Right renal pelvis (tissue), 4 donors: ENCODE results near the gene POR. TPM values are rescaled to one million over a fixed set of nuclear protein-coding genes. Genes with fewer than 3 reads are reported as not detected.
"Not testable (repeated sequence)": the region's sequence is repeated elsewhere in the genome, so short reads cannot be mapped to it uniquely, and the experiment has no call there.

ENCODE experiments used
- DNase-seq, 4 donors: peaks; one replicate each; pipeline ENCODE4 v3.0.0-alpha.2; 2013; ENCODE audit warnings: low read depth in 4 of 4, low spot score in 3 of 4, missing footprints in 1 of 4
- polyA plus RNA-seq, 4 donors: library from polyadenylated mRNA; unstranded; fragments of 120-200 nt; gene quantifications; one replicate each; pipeline ENCODE4 v1.2.1, GENCODE V29; 2013; ENCODE audit not compliant: insufficient read length in 4 of 4

The POR gene
- polyA plus RNA-seq, 4 donors, result 59.7 to 75.4 (median 67.2) TPM

DNA sequence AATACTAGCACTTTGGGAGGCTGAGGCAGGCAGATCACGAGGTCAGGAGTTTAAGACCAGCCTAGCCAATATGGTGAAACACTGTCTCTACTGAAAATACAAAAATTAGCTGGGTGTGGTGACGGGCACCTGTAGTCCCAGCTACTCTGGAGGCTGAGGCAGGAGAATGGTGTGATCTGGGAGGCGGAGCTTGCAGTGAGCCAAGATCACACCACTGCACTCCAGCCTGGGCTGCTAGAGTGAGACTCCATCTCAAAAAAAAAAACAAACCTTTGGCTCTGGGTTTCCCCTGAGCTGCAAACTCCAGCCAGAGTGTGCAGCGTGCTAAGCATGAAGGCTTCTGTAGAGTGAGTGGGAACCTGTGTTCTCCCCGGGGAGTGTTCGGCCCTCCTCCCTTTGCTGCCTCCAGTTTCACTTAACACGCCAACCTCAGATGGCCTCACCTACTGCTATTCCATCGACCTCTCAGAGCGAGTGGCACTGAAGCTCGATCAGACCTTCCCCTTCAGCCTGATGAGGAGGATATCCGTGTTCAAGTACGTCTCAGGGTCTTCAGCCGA is 31.6 kb upstream of the POR start:
- DNase-seq, result not testable (repeated sequence)

DNA sequence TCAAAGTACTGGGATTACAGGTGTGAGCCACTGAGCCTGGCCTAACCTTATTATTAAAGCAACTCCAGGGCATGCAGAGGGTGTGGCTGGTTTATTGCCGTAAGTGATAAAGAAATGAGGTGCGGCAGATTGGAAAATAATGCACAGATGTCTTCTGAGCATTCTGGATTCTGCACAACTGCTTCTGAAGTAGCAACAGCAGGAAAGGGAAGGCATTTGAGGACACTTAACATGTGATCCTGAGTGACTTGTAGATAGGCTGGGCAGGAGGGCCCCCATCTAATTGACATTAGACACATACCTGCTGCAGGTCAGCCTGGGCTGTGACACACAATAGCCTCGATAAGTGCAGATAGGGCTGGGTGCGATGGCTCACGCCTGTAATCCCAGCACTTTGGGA is 30.5 kb upstream of the POR start:
- no peak for DNase-seq

DNA sequence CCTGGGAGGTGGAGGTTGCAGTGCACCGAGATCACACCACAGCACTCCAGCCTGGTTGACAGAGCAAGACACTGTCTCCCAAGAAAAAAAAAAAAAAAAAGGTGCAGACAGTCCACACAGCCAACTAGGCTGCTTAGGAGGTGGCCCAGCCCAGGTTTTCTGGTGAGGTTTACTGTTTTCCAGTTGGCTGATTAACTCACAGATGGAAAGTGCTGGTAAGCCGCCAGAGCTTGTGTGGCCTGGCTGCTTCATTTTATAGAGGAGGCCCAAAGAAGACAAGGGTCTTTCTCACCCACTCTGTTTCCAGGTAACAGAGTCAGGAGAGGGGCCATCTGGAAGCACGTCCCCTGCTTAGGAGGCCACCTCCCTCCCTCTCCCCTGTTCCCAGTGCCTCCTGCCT is 29.9 kb upstream of the POR start:
- no peak for DNase-seq

DNA sequence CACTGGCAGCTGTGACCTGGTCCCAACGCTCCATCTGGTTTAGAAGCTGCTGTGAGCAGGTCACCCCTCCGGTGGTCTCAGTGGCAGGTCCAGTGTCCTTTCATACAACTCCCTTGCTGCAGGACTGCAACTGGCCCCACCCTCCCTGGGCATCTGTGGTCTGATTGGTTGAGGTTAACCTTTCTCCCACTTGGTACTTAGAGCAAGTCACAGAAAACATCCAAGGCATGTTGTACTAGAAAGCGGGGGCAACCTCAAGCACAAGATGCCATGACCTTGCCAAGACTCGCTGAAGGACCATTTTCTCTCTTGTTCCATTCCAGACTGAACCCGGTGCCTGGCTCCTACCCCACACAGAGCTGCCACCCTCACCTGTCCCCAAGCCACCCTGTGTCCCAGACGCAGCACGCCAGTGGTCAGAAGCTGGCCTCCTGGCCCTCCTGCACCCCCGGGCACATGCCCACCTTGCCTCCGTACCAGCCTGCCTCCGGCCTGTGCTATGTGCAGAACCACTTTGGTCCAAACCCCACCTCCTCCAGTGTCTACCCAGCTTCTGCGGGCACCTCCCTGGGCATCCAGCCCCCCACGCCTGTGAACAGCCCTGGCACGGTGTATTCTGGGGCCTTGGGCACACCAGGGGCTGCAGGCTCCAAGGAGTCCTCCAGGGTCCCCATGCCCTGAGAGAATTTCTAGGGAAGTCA is 27.1 kb upstream of the POR start:
- no peak for DNase-seq

DNA sequence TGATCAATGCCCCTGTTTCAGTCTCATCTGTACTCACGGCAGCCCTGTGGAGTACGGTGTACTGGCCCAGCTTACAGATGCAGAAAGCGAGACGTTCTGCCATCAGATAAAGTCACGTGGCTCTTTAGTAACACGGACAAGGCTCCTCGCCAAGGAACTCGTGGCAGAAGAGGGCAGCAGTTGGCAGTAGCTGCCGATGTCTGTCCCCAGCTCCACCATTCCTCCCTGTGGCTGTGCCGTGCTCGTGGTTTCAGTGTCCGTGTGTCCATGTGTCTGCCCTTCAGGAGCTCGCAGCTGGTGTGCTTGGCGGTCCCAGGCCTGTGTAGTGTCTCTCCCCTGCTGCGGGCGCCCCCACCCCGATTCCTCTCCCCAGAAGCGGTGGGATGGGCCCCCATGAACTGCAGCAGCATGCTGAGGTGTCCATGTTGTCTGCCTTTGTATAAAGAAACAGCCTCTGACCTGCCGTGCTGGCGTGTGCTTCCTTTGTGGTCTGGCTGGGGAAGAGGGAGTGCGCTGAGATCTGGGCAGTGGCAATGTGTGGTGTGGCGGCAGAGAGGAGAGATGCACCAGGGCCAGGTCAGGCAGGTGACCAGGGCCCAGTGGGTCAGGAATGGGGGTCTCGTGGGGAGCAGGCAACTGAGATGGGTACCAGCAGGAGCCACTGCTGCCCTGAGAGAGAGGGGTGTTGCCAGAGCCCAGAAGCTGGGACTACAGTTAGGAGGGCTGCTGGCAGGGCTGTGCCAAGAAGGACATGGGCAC is 26.3 kb upstream of the POR start:
- no peak for DNase-seq

DNA sequence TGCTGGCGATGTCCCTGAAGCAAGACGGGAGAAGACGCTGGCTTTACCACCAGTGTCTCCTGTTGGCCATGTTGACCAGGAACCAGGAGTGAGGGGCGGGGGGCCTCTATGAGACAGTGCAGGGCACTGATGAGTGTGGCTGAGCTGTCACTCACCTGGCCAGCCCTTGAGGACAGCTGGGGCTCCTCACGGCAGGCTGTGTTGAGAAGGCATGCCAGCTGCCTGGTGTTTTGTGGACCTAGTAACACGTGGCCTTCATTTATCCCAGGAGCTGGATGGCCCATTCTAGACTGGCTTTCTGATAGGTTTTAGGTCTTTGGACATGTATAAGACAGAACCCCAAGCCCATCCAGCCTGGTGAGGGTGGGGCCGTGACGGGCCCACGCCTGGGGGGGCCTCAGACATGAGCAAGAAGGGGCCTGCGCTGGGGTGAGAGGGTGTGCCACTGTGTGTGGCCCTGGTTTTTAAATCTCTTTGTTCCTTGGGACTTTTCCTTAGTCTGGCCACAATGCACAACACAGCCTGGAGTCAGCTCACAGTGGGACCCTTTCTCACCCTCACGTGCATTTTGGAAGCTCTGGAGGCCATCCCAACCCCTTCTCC is 25.6 kb upstream of the POR start:
- DNase-seq, result no peak

DNA sequence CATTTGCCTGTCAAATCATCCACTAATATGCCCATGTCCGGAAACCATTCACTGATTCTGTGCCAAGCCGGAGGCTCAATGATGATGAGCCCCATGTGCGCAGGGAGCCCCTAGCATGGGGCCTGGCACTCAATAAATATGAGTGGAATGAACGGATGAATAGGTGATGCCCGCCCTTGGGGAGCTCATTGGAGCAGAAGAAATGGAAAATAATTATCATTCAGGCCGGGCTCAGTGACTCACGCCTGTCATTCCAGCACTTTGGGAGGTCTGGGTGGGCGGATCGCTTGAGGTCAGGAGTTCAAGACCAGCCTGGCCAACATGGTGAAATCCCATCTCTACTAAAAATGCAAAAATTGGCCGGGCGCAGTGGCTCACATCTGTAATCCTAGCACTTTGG is 25.1 kb upstream of the POR start:
- DNase-seq, result no peak

DNA sequence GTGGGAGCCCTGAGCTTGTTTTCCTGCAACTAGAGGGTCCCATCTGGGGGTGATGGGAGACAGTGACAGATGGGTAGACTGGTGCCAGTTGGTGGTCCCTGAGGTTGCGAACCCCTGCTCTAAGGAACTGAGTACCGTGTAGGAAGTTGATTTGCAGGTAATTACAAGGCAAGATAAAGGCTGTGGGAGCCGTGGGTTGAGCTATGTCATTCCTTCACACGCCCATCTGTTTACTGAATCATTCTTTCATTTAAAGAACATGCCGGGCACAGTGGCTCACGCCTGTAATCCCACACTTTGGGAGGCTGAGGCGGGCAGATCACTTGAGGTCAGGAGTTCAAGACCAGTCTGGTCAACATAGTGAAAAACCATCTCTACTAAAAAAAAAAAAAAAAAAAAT is 23.7 kb upstream of the POR start:
- DNase-seq, result not testable (repeated sequence)

DNA sequence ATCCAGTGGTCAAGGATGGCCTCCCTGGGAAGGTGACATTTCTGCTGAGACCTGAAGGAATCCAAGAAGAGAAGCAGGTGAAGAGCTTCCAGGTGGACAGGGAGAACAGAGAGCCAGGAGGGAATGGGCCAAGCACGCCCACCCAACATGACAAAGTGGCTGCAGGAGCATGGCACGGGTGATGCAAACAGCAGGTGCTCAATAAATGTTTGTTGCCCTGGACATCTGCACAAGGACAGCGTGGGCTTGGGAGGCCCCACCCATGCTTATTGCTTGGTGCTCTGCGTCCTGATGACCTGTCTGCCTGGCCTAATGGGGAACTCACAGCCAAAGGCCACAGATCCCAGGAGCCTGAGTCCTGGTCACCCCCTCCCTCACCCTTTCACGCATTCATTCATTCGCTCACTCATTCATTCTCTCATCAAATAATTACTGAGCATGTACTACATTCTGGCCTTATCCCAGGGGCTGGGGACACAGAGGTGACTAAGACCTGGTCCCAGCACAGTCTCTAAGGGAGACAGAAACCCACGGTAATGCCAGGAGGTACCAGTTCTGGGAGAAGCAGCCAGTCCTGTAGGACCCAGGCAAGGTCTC is 23.0 kb upstream of the POR start:
- no peak for DNase-seq

DNA sequence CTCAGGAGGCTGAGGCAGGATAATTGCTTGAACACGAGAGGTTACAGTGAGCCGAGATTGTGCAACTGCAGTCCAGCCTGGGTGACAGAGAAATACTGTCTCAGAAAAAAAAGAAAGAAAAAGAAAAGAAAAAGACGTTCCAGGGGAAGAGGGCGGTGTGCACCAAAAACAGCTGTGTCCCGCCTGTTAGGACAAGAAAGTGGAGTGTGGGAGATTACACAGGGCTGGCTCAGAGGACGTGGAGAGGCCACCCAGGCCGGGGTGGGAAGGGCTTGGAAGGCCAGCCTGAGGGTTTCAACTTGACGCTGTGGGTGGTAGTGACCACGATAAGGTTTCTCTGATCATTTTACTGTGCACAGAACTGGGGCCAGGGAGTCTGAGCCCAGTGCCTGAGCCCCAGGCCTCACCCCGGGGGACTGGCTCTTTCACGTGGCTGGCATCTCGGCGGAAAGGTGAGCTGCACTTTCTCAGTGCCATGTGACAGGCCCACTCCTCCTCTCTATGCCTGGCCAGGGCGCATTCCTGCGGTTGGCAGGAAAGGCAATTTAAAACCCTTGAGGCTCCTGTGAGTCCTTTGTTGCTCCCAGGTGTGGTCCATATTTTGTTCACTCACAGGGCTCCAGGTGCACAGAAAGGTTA is 22.2 kb upstream of the POR start:
- DNase-seq, result no peak

DNA sequence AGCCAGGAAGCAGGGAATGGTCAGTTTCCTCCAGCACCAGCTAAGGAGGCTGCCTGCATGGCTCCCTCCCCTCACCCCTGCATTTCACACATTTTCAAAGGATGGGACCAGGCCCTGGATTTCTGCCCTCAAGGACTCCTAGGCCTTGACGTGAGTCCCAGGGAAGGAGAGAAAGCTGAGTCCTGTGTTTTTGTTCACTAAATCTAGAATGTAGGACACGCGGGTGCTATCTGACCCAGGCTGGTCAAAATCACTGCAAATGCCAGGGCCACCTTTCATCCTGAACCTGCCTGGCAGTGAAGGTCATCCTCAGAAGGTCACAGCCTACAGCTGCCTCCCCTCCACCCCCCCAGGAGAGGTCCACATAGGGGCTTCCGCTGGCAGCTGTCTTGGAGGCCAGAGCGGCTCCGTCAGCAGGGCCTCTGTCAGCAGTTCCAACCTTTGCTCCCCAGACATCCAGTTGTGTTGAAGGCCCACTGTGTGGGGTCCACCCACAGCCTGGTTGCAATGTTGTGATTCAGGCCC is 18.1 kb upstream of the POR start:
- no peak for DNase-seq

DNA sequence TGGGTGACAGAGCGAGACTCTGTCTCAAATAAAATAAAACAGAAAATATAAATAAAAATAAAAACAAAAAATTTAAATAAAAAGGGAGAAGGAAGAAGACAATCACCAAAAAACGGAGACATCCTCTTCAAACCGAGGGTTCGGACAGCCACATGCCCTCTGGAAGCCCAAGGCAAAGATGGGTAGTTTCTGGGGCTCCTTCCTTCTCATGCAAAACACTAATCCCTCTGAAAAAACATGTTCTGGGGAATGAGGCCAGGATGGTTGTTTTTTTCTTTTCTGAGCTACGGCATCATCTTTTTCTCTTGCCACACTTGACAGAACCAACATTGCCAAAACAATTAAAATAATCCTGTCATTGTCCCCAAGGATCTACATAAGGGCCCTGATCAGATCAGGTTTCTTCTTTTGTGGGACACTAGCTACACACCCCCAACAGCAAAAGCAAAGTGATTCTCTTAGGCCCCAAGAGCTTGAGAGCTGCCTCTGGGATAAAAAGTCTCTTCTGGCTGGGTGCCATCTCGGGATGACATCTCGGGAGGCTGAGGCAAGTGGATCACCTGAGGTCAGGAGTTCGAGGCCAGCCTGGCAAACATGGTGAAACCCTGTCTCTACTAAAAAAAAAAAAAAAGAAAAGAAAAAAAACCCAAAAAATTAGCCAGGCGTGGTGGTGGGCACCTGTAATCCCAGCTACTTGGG is 14.2 kb upstream of the POR start:
- no peak for DNase-seq

DNA sequence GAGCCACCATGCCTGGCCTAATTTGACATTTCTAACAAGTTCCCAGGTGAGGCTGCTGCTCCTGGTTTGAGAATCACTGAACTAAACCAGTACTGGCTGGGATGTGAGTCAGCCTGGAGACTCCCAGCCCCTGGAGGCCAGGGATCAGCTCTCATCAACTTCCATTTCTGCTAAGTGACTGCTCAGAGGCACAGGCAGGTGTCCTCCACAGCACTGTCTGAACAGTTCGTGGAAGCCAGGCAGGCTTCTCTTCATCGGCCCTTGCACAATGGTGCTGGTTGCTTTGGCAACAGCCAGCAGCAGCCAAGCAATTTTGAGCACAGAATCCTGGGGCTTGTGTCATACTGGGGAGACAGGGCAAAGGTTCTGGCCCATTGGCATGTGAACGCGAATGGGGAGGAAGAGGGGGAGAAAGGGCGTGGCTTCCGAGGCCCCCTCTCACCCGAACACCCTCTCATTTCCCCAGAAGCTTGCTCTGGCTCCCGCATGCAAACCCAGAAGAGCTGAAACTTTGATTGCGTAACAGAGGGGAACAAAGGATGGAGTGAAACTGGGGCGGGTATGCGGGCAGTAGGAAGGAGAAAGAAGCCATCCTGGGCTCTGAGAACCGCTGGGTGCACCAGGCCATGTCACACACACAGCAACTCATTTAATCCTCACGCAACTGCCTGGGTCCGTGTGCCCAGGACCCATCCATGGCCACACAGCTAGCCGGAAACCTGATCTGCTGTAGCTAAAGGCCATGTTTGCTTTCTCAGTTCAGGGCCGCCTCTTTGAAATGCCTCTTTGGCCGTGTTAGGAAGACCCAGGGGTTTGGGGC is 9.0 kb upstream of the POR start:
- DNase-seq, result no peak

DNA sequence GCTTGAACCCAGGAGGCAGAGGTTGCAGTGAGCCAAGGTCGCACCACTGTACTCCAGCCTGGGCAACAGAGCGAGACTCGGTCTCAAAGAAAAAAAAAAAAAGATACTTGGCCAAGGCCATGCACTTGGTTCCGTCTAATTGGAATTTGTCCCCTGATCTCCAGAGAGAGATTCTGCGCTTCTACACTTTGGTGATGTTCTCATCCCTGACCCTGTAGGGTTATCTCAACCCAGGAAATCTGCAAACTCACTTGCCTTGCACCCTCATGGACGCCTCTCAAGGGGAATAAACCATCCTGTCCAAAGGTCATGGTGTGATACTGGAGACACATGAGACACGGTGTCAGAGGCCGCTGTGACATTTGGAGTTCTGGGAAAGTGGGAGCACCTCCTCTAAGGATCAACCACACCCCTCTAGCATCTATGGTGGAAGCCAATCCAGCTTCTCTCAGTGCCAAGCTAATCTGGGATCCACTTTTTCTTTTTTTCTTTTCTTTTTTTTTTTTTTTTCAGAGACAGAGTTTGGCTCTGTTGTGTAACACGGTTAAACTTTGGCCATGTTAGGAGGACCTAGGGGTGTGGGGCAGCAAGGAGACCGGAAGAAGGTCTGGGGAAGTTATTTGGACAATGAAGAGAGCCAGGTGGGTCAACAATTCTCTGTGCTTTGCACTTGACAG is 7.8 kb upstream of the POR start:
- no peak for DNase-seq

DNA sequence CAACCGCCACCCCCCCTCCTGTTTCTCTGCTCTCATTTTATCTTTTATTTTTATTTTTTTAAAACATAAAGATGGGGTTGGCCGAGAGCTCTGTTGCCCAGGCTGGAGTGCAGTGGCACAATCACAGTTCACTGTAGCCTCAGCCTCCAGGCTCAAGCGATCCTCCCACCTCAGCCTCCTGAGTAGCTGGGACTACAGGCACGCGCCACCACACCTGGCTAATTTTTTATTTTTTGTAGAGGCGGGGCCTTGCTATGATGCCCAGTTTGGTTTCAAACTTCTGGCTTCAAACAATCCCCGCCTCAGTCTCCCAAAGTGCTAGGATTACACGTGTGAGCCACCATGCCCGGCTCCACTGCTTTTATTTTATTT is 7.3 kb upstream of the POR start:
- DNase-seq, result not testable (repeated sequence)

DNA sequence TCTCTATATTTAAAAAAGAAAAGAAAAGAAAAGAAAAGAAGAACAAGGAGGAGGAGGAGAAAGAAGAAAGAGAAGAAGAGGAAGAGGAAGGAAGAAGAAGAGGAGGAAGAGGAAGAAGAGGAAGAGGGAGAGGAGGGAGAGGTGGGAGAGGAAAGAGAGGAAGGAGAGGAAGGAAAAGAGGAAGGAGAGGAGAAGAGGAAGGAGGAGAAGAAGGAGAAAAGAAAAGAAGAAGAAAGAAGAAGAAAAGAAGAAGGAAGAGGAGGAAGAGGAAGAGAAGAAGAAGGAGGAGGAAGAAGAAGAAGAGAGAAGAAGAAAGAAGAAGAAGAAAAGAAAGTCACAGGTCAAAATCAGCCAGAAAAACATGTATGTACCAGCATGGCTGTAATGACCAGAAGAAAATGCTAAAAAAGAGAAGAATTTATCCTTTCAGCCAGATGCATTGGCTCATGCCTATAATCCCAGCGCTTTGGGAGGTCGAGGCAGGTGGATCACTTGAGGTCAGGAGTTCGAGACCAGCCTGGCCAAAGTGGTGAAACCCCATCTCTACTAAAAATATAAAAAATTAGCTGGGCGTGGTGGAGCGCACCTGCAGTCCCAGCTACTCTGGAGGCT is 5.3 kb upstream of the POR start:
- no peak for DNase-seq

DNA sequence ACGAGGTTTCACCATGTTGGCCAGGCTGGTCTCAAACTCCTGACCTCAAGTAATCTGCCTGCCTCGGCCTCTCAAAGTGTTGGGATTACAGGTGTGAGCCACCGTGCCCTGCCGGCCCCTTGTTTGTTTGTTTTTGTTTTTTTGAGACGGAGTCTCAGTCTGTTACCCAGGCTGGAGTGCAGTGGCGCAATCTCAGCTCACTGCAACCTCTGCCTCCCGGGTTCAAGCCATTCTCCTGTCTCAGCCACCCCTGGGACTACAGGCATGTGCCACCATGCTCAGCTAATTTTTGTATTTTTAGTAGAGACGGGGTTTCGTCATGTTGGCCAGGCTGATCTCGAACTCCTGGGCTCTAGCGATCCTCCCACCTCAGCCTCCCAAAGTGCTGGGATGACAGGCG is 3.8 kb upstream of the POR start:
- DNase-seq, result not testable (repeated sequence)

DNA sequence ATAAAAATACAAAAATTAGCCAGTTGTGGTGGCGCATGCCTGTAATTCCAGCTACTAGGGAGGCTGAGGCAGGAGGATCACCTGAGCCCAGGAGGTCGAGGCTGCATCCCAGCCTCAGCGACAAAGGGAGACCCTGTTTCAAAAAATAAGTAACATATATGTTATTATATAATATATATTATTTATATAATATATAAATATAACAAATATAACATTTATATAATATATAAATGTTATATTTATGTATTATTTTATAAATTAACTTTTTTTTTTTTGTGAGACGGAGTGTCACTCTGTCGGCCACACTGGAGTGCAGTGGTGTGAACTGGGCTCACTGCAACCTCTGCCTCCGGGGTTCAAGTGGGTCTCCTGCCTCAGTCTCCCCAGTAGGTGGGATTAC is 1.5 kb upstream of the POR start:
- DNase-seq, result no peak
